HepG2 (cell line): Measurements from ENCODE around the gene SOX9. TPM values are rescaled to one million over a fixed set of nuclear protein-coding genes. Genes with fewer than 3 reads are reported as not detected.
A peak's percentile ranks its signal among the peaks of the same experiment; 100 is the strongest.

Experiments
- AKAP8 ChIP-seq: sonication (generic); formaldehyde crosslinking; IDR thresholded peaks from 2 replicates; pipeline ENCODE4 v1.5.1; 2020; ENCODE audit warnings: mild to moderate bottlenecking, missing genetic modification reagents
- ATF1 ChIP-seq: IDR thresholded peaks from 2 replicates; pipeline ENCODE4 v1.6.1; 2016; ENCODE audit warnings: mild to moderate bottlenecking, control low read depth
- CHCHD3 ChIP-seq: sonication (generic); formaldehyde crosslinking; IDR thresholded peaks from 2 replicates; pipeline ENCODE4 v1.8.0; 2022; ENCODE audit warnings: mild to moderate bottlenecking, missing genetic modification reagents, moderate library complexity
- FLYWCH1 ChIP-seq: sonication (generic); formaldehyde crosslinking; IDR thresholded peaks from 2 replicates; pipeline ENCODE4 v1.8.1; 2023; ENCODE audit warnings: mild to moderate bottlenecking, missing genetic modification reagents
- HINFP ChIP-seq: sonication (generic); formaldehyde crosslinking; IDR thresholded peaks from 2 replicates; pipeline ENCODE4 v1.4.0; 2020; ENCODE audit warnings: low read depth, mild to moderate bottlenecking, missing genetic modification reagents
- HNRNPH1 ChIP-seq: fragments of 200-400 bp; formaldehyde crosslinking; optimal IDR thresholded peaks from 2 replicates; pipeline ENCODE3; 2017; ENCODE audit warnings: mild to moderate bottlenecking, low read depth, low read length
- NAIF1 ChIP-seq: sonication (generic); formaldehyde crosslinking; IDR thresholded peaks from 2 replicates; pipeline ENCODE4 v1.5.0; 2020; ENCODE audit warnings: mild to moderate bottlenecking, missing genetic modification reagents, borderline replicate concordance
- NONO ChIP-seq, 2 experiments: fragments of 450-650 bp in 1 of 2; sonication (generic) in 1 of 2; formaldehyde crosslinking in 1 of 2; IDR thresholded peaks in 1 of 2; conservative IDR thresholded peaks in 1 of 2; 2 replicates each; pipeline versions ENCODE4 v1.6.1 to v1.8.0; 2017 to 2022; ENCODE audit warnings: mild to moderate bottlenecking in 1 of 2, missing genetic modification reagents in 1 of 2, moderate library complexity in 1 of 2
- NR2F2 ChIP-seq: IDR thresholded peaks from 2 replicates; pipeline ENCODE4 v1.6.1; 2012; ENCODE audit warnings: low read depth, inconsistent platforms, borderline replicate concordance
- RXRB ChIP-seq: IDR thresholded peaks from 2 replicates; pipeline ENCODE4 v1.6.1; 2016; ENCODE audit warnings: borderline replicate concordance, missing genetic modification reagents, missing compliant biosample characterization
- SIX4 ChIP-seq: sonication (generic); formaldehyde crosslinking; IDR thresholded peaks from 2 replicates; pipeline ENCODE4 v1.4.0; 2020; ENCODE audit warnings: missing genetic modification reagents
- SKIL ChIP-seq: sonication (generic); formaldehyde crosslinking; IDR thresholded peaks from 2 replicates; pipeline ENCODE4 v1.8.0; 2022; ENCODE audit warnings: missing genetic modification reagents, mild to moderate bottlenecking, moderate library complexity, borderline replicate concordance
- TSC22D2 ChIP-seq: sonication (generic); formaldehyde crosslinking; IDR thresholded peaks from 2 replicates; pipeline ENCODE4 v1.5.1; 2020; ENCODE audit warnings: missing genetic modification reagents, mild to moderate bottlenecking, borderline replicate concordance
- U2AF2 ChIP-seq: fragments of 200-400 bp; formaldehyde crosslinking; IDR thresholded peaks from 2 replicates; pipeline ENCODE4 v1.6.1; 2017; ENCODE audit warnings: low read depth, mild to moderate bottlenecking, low read length
- ZBTB25 ChIP-seq: IDR thresholded peaks from 2 replicates; pipeline ENCODE4 v1.6.1; 2018; ENCODE audit warnings: missing genetic modification reagents
- ZC3H4 ChIP-seq: sonication (generic); formaldehyde crosslinking; IDR thresholded peaks from 2 replicates; pipeline ENCODE4 v1.4.0; 2020; ENCODE audit warnings: missing genetic modification reagents, borderline replicate concordance
- ZNF143 ChIP-seq: sonication (generic); formaldehyde crosslinking; IDR thresholded peaks from 2 replicates; pipeline ENCODE4 v1.4.0; 2020; ENCODE audit warnings: missing genetic modification reagents
- ZNF274 ChIP-seq: sonication (generic); formaldehyde crosslinking; IDR thresholded peaks from 2 replicates; pipeline ENCODE4 v1.5.1; 2020; ENCODE audit warnings: mild to moderate bottlenecking, missing genetic modification reagents
- ZNF280B ChIP-seq: sonication (generic); formaldehyde crosslinking; IDR thresholded peaks from 2 replicates; pipeline ENCODE4 v1.5.0; 2020; ENCODE audit warnings: missing genetic modification reagents, mild to moderate bottlenecking, borderline replicate concordance
- ZNF546 ChIP-seq: sonication (generic); formaldehyde crosslinking; conservative IDR thresholded peaks from 2 replicates; pipeline ENCODE4 v1.8.1; 2023; ENCODE audit warnings: mild to moderate bottlenecking, missing genetic modification reagents
- ZNF777 ChIP-seq: sonication (generic); formaldehyde crosslinking; IDR thresholded peaks from 2 replicates; pipeline ENCODE4 v1.4.0; 2020; ENCODE audit warnings: missing genetic modification reagents
- ZNF792 ChIP-seq: IDR thresholded peaks from 2 replicates; pipeline ENCODE4 v1.6.1; 2016
- polyA plus RNA-seq, 8 experiments: library from polyadenylated mRNA; depleted of rRNA in 3 of 8; stranded (reverse) in 7 of 8; unstranded in 1 of 8; fragments of >200 nt; fragmentation: Illumina TruSeq in 4 of 8; extraction: Trizol in 4 of 8; gene quantifications; 2 replicates each; pipeline versions ENCODE4 v1.2.1 to v1.2.3, GENCODE V29; 2011 to 2016; ENCODE audit warnings: low read depth in 4 of 8, missing spikeins in 1 of 8, mixed read lengths in 1 of 8; ENCODE audit not compliant: insufficient read depth in 1 of 8
- total RNA-seq, 5 experiments: library from RNA; depleted of rRNA; stranded (reverse); fragments of >200 nt; fragmentation: Illumina TruSeq; extraction: Trizol; gene quantifications; 2 replicates each; pipeline ENCODE4 v1.2.3, GENCODE V29; 2016; ENCODE audit warnings: low read depth in 1 of 5

Gene SOX9
- total and polyA plus RNA-seq, 2 of the 13 experiments (the other 11 are each of a cell fraction or from before 2014, with no cell fraction given) = 16.1 to 27.6 TPM

- TF ChIP-seq ZNF280B (CRISPR knock-in tag) (no peak), TSC22D2 (CRISPR knock-in tag) (peak; percentile 4; the same call in 1 of the 2 replicates), ZNF143 (CRISPR knock-in tag) (no peak; the same call in 1 of the 2 replicates), ZNF792 (CRISPR knock-in tag) (peak; percentile 52; the same call in 1 of the 2 replicates), ZC3H4 (CRISPR knock-in tag) (no peak), NAIF1 (CRISPR knock-in tag) (no peak; the same call in 1 of the 2 replicates), CHCHD3 (CRISPR knock-in tag) (no peak), U2AF2 (no peak), ZNF777 (CRISPR knock-in tag) (no peak), SIX4 (CRISPR knock-in tag) (peak; percentile 98), RXRB (CRISPR knock-in tag) (peak; percentile 99), HINFP (CRISPR knock-in tag) (no peak), AKAP8 (0 out of 2 replicates have a peak, but pooled peaks have one; percentile 23), SKIL (no peak), NONO (IDR thresholded peaks at IDR 0.05) (no peak), NONO (CRISPR knock-in tag; conservative IDR thresholded peaks at IDR 0.05) (peak; percentile 56; the same call in 1 of the 2 replicates), ZBTB25 (CRISPR knock-in tag) (peak; percentile 79), ZNF274 (no peak), ZNF546 (CRISPR knock-in tag) (no peak), NR2F2 (peak; percentile 99), HNRNPH1 (no peak), FLYWCH1 (CRISPR knock-in tag) (no peak), ATF1 (peak; percentile 71)
Observed at GRCh38 chr17:72092710-72093322, 28.0 kb upstream of the SOX9 start (continued).
